GM12873 (cell line): Measurements from ENCODE around the gene ACSF3.

ENCODE experiments used
- CTCF ChIP-seq: IDR thresholded peaks from 2 replicates; pipeline ENCODE4 v1.5.1; 2012; ENCODE audit warnings: low read depth, mild to moderate bottlenecking, moderate library complexity, low read length, control low read depth; ENCODE audit not compliant: insufficient read depth; ENCODE audit errors: missing control alignments

The ACSF3 gene

GRCh38 chr16:89063768-89064320 lies 29.8 kb upstream of the ACSF3 start:
- TF ChIP-seq CTCF = no peak

- TF ChIP-seq CTCF = no peak
These were observed 28.8 kb upstream of the ACSF3 start for GRCh38 chr16:89064606-89065457.

GRCh38 chr16:89065458-89065822 lies 28.2 kb upstream of the ACSF3 start:
- TF ChIP-seq CTCF = no peak

- no peak for TF ChIP-seq CTCF
These were observed 26.9 kb upstream of the ACSF3 start for GRCh38 chr16:89066721-89067120.

DNA sequence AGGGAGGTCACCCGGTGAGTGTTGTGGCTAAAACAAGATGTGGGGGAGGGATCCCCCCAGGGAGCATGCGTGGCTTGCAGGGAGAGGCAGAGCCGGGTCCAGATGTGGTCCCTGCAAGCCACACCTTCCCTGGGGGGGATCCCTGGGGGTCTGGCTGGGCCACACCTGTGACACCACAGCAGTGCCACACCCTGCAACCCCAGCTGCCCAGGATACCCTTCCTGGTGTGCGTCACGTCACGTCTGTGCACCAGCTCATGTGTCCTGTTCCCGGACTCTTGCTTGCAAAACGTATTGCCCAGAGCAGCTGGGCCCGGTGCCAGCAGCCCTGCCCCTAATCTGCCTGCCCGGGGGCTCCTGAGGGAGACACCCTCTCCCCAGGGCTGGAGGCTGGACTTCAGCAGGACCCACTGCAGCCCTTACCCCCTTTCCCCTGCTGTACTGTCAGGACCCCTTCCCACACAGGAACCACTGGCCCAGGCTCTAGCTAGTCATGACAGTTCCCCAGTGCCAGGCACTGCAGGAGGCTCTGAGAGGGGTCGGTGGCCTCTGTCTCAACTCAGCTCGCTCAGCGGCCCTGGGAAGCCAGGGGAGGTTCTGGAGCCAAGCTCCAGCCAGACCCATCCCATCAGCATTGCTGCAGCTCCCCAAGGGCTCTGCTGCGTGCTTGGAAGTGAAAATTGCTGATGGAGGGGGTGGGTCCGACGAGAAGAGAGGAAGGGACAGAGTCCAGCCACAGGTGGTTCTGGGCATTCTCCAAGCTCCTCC lies 25.8 kb upstream of the ACSF3 start:
- TF ChIP-seq CTCF = no peak

GRCh38 chr16:89069920-89070319 lies 23.7 kb upstream of the ACSF3 start:
- TF ChIP-seq CTCF = no peak

DNA sequence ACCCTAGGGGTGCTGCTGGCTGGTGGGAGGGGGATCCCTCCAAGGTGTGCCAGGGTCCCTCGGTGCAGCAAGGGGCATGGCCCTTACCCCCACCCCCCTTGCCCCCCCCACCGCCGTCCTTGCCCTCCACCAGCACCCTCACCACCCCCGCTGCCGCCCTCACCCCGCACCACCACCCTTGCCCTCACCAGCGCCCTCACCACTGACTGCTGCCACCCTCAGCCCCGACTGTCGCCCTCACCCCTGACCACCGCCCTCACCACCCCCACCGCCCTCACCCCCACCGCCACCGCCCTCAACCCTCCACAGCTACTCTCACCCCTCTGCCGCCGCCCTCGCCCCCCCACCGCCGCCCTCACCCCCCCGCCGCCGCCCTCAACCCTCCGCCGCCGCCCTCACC lies 23.1 kb upstream of the ACSF3 start:
- no peak for TF ChIP-seq CTCF
